ENCODE measurements around the gene LPCAT2. TPM values are rescaled to one million over a fixed set of nuclear protein-coding genes. Genes with fewer than 3 reads are reported as not detected.

LPCAT2 gene
- total RNA-seq, 1 donor from 2014 or later, result 18.9 TPM

- H3K36me3 Mint-ChIP-seq, result no peaks in the 10 kb centered on the region
- H3K4me3 Mint-ChIP-seq, result no peak overlapping the region
- H3K4me1 Mint-ChIP-seq (ENCODE audit: unreplicated experiment), result no peaks in the 10 kb centered on the region
- no peaks in the 10 kb centered on the region for H3K27me3 Mint-ChIP-seq
- no peak for DNase-seq (ENCODE audit: extremely low spot score, unreplicated experiment)
- TF ChIP-seq CTCF (conservative IDR thresholded peaks at IDR 0.05), result peak; percentile 71
- H3K27ac Mint-ChIP-seq, result no peak overlapping the region
- no peaks in the 10 kb centered on the region for H3K9me3 Mint-ChIP-seq
Observed at GRCh38 chr16:55543472-55543871, 34.6 kb downstream of the LPCAT2 start.

DNA sequence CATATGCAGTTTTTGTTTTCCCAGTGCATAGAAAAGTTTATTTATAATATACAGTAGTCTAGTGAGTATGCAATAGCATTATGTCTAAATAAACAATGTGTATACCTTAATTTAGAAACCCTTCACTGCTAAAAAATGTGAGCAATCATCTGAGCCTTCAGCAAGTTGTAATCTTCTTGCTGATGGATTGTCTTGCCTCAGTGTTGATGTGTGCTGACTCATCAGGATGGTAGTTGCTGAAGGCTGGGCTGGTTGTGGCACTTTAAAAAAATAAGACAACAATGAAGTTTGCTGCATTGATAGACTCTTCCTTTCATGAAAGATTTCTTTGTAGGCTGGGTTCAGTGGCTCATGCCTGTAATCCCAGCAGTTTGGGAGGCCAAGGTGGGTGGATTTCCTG is 43.7 kb downstream of the LPCAT2 start:
- DNase-seq (ENCODE audit: extremely low spot score, unreplicated experiment), result no peak
- Mint-ChIP-seq H3K9me3 (peaks cover 10% of the 10 kb centered on the region), H3K4me1 (ENCODE audit: unreplicated experiment) (peaks cover 4% of the 10 kb centered on the region), H3K27ac (peak overlapping the region; percentile 85), H3K27me3 (no peaks in the 10 kb centered on the region), H3K36me3 (peaks cover 26% of the 10 kb centered on the region), H3K4me3 (no peak overlapping the region)
- TF ChIP-seq CTCF (conservative IDR thresholded peaks at IDR 0.05), result no peak

DNA sequence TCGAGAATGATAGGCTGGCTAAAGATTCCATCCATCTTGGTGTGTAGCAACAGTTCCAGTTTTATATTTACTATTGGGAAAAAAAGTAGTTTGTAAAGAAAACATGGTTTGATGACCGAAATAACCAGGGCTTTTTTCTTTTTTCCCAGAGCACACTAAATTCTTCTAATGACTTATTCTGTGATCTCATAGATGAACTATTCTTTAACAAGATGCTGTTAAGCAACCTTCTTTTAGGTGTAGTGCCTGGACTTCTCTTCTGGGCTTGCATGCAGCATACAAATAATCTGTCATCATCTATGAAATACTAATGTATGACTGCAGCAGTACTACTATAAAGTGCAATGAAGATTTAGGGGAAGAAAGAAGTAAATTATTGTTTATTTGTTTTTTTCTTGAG is 46.6 kb downstream of the LPCAT2 start:
- no peak for TF ChIP-seq CTCF (conservative IDR thresholded peaks at IDR 0.05)
- Mint-ChIP-seq H3K4me1 (ENCODE audit: unreplicated experiment) (peaks cover 14% of the 10 kb centered on the region), H3K4me3 (no peak overlapping the region), H3K9me3 (peaks cover 10% of the 10 kb centered on the region), H3K27ac (peak overlapping the region; percentile 32), H3K27me3 (no peaks in the 10 kb centered on the region), H3K36me3 (peaks cover 26% of the 10 kb centered on the region)
- DNase-seq (ENCODE audit: extremely low spot score, unreplicated experiment), result no peak

GRCh38 chr16:55557186-55557585 is 48.3 kb downstream of the LPCAT2 start:
- Mint-ChIP-seq H3K4me3 (peak overlapping the region; percentile 58), H3K27ac (peak overlapping the region; percentile 89), H3K27me3 (no peaks in the 10 kb centered on the region), H3K9me3 (peaks cover 10% of the 10 kb centered on the region), H3K4me1 (ENCODE audit: unreplicated experiment) (peaks cover 14% of the 10 kb centered on the region), H3K36me3 (peaks cover 25% of the 10 kb centered on the region)
- no peak for TF ChIP-seq CTCF (conservative IDR thresholded peaks at IDR 0.05)
- DNase-seq (ENCODE audit: extremely low spot score, unreplicated experiment), result no peak

GRCh38 chr16:55559233-55559632 is 50.4 kb downstream of the LPCAT2 start:
- no peak for DNase-seq (ENCODE audit: extremely low spot score, unreplicated experiment)
- Mint-ChIP-seq H3K36me3 (peaks cover 17% of the 10 kb centered on the region), H3K4me3 (no peak overlapping the region), H3K27ac (peak overlapping the region; percentile 18), H3K4me1 (ENCODE audit: unreplicated experiment) (peaks cover 14% of the 10 kb centered on the region), H3K9me3 (peaks cover 5% of the 10 kb centered on the region), H3K27me3 (no peaks in the 10 kb centered on the region)
- no peak for TF ChIP-seq CTCF (conservative IDR thresholded peaks at IDR 0.05)

All from type B pancreatic cell (in vitro differentiated cells).